GM23338 (cell line): ENCODE data around the gene KCNJ6. TPM values are rescaled to one million over a fixed set of nuclear protein-coding genes. Genes with fewer than 3 reads are reported as not detected.

Experiments used
- ATAC-seq: fragments of 200-7000 bp; cut with Tn5 transposase; 3 replicates; pipeline ENCODE4 v1.9.1; 2020
- DNase-seq: peaks from one replicate; pipeline ENCODE4 v3.0.0-alpha.2; 2015; ENCODE audit warnings: low spot score
- H2AFZ ChIP-seq: fragments of 200-600 bp; sonication (generic); 2 replicates; pipeline ENCODE4 v1.8.0; 2016; ENCODE audit warnings: antibody characterized with exemption, mild to moderate bottlenecking, moderate library complexity
- H3F3A ChIP-seq: fragments of 200-600 bp; sonication (generic); replicated peaks from 2 replicates; pipeline ENCODE4 v1.8.0; 2017; ENCODE audit warnings: antibody characterized with exemption, mixed run types, low read depth
- H3K27ac ChIP-seq: fragments of 200-600 bp; sonication (generic); 2 replicates; pipeline ENCODE4 v1.6.1; 2016; ENCODE audit warnings: low read depth
- H3K27me3 ChIP-seq: fragments of 200-600 bp; sonication (generic); 2 replicates; pipeline ENCODE4 v1.8.0; 2016; ENCODE audit warnings: mild to moderate bottlenecking, mixed run types, moderate library complexity; ENCODE audit not compliant: insufficient read depth
- H3K36me3 ChIP-seq: fragments of 200-600 bp; sonication (generic); 2 replicates; pipeline ENCODE4 v1.8.0; 2016; ENCODE audit warnings: mild to moderate bottlenecking; ENCODE audit not compliant: insufficient read depth
- H3K4me1 ChIP-seq: fragments of 200-600 bp; sonication (generic); 2 replicates; pipeline ENCODE4 v1.8.0; 2016; ENCODE audit warnings: mild to moderate bottlenecking, moderate library complexity; ENCODE audit not compliant: insufficient read depth
- H3K4me2 ChIP-seq: fragments of 200-600 bp; sonication (generic); 2 replicates; pipeline ENCODE4 v1.7.1; 2017; ENCODE audit warnings: mixed run types
- H3K4me3 ChIP-seq: fragments of 200-600 bp; sonication (generic); 2 replicates; pipeline ENCODE4 v1.6.1; 2016; ENCODE audit warnings: mixed run types
- H3K79me2 ChIP-seq: fragments of 200-600 bp; sonication (generic); replicated peaks from 2 replicates; pipeline ENCODE4 v1.8.0; 2017; ENCODE audit warnings: mild to moderate bottlenecking; ENCODE audit not compliant: insufficient read depth
- H3K9me2 ChIP-seq: fragments of 200-600 bp; sonication (generic); 2 replicates; pipeline ENCODE4 v1.8.0; 2017; ENCODE audit not compliant: insufficient read depth
- H4K20me1 ChIP-seq: fragments of 200-600 bp; sonication (generic); replicated peaks from 2 replicates; pipeline ENCODE4 v1.8.0; 2017; ENCODE audit warnings: mild to moderate bottlenecking; ENCODE audit not compliant: insufficient read depth
- H3K27ac Mint-ChIP-seq: 2 replicates; pipeline ENCODE4 v1.8.0; 2020; ENCODE audit warnings: inconsistent platforms, mild to moderate bottlenecking, moderate library complexity, mixed read lengths
- H3K27me3 Mint-ChIP-seq: 3 replicates; pipeline ENCODE4 v1.8.0; 2022; ENCODE audit warnings: low read depth, mild to moderate bottlenecking, moderate library complexity, mixed read lengths, inconsistent platforms; ENCODE audit not compliant: insufficient read depth, poor library complexity
- H3K36me3 Mint-ChIP-seq: 3 replicates; pipeline ENCODE4 v1.8.0; 2021; ENCODE audit warnings: low read depth, mild to moderate bottlenecking, inconsistent platforms, moderate library complexity, mixed read lengths
- H3K4me1 Mint-ChIP-seq: 3 replicates; pipeline ENCODE4 v1.8.0; 2020; ENCODE audit warnings: mild to moderate bottlenecking, inconsistent platforms, mixed read lengths
- H3K4me3 Mint-ChIP-seq: 3 replicates; pipeline ENCODE4 v1.8.0; 2021; ENCODE audit warnings: moderate library complexity, mild to moderate bottlenecking, inconsistent platforms, mixed read lengths
- H3K9me3 Mint-ChIP-seq: 3 replicates; pipeline ENCODE4 v1.8.0; 2020; ENCODE audit warnings: moderate library complexity, mild to moderate bottlenecking, inconsistent platforms, mixed read lengths
- CREB1 ChIP-seq: fragments of 250-450 bp; sonication (Bioruptor Pico); IDR thresholded peaks from 2 replicates; pipeline ENCODE4 v1.5.0; 2020; ENCODE audit warnings: low read depth, mild to moderate bottlenecking, moderate library complexity
- EZH2phosphoT487 ChIP-seq: fragments of 200-600 bp; sonication (generic); IDR thresholded peaks from one replicate; pipeline ENCODE4 v1.8.1; 2018; ENCODE audit warnings: antibody characterized with exemption; ENCODE audit not compliant: unreplicated experiment
- NANOG ChIP-seq: IDR thresholded peaks from 2 replicates; pipeline ENCODE4 v1.6.1; 2016; ENCODE audit warnings: antibody characterized with exemption, borderline replicate concordance
- POLR2AphosphoS5 ChIP-seq: IDR thresholded peaks from 2 replicates; pipeline ENCODE4 v1.6.1; 2016; ENCODE audit warnings: antibody characterized with exemption, low read depth
- ZNF114 ChIP-seq: fragments of 250-450 bp; sonication (Bioruptor Pico); IDR thresholded peaks from 2 replicates; pipeline ENCODE4 v1.5.0; 2020; ENCODE audit warnings: mild to moderate bottlenecking, moderate library complexity
- polyA plus RNA-seq: library from polyadenylated mRNA; unstranded; fragments of >200 nt; fragmentation: Nextera tagmentation; extraction: Ambion mirVana; gene quantifications from 2 replicates; pipeline ENCODE4 v1.2.1, GENCODE V29; 2016
- total RNA-seq: library from RNA; depleted of rRNA; stranded (reverse); fragments of >200 nt; shearing (Covaris generic); gene quantifications from 2 replicates; pipeline ENCODE4 v1.2.3, GENCODE V29; 2014
- TF ChIP-seq, protein P1 (sequence below): IDR thresholded peaks from one replicate; pipeline ENCODE4 v1.6.1; 2018; ENCODE audit warnings: antibody characterized with exemption; ENCODE audit not compliant: unreplicated experiment
- TF ChIP-seq, protein P2 (sequence below): fragments of 250-450 bp; sonication (Bioruptor Pico); IDR thresholded peaks from 2 replicates; pipeline ENCODE4 v1.5.0; 2020; ENCODE audit warnings: mild to moderate bottlenecking, moderate library complexity
- TF ChIP-seq, protein P3 (sequence below): IDR thresholded peaks from 2 replicates; pipeline ENCODE4 v1.6.1; 2016; ENCODE audit warnings: antibody characterized with exemption
- TF ChIP-seq, protein P4 (sequence below), 2 experiments: fragments of 200-600 bp in 1 of 2; sonication (generic) in 1 of 2; conservative IDR thresholded peaks; 2 replicates each; pipeline versions ENCODE4 v1.5.1 to v1.6.1; 2016 to 2017; ENCODE audit warnings: antibody characterized with exemption in 2 of 2, low read depth in 2 of 2, mild to moderate bottlenecking in 2 of 2, moderate library complexity in 1 of 2

The KCNJ6 gene
- total and polyA plus RNA-seq, 2 experiments from 2014 or later = 0.48 to 0.52 TPM

GRCh38 chr21:37956772-37957171 is 40.5 kb upstream of the KCNJ6 start:
- H3K9me3 Mint-ChIP-seq = no peaks in the 10 kb centered on the region
- H3K27me3 ChIP-seq = no peaks in the 10 kb centered on the region
- no peaks in the 10 kb centered on the region for H3F3A ChIP-seq
- TF ChIP-seq CREB1 (CRISPR knock-in tag) (no peak), EZH2phosphoT487 (no peak), ZNF114 (no peak), NANOG (no peak), POLR2AphosphoS5 (no peak)
- TF ChIP-seq, protein P1, sequence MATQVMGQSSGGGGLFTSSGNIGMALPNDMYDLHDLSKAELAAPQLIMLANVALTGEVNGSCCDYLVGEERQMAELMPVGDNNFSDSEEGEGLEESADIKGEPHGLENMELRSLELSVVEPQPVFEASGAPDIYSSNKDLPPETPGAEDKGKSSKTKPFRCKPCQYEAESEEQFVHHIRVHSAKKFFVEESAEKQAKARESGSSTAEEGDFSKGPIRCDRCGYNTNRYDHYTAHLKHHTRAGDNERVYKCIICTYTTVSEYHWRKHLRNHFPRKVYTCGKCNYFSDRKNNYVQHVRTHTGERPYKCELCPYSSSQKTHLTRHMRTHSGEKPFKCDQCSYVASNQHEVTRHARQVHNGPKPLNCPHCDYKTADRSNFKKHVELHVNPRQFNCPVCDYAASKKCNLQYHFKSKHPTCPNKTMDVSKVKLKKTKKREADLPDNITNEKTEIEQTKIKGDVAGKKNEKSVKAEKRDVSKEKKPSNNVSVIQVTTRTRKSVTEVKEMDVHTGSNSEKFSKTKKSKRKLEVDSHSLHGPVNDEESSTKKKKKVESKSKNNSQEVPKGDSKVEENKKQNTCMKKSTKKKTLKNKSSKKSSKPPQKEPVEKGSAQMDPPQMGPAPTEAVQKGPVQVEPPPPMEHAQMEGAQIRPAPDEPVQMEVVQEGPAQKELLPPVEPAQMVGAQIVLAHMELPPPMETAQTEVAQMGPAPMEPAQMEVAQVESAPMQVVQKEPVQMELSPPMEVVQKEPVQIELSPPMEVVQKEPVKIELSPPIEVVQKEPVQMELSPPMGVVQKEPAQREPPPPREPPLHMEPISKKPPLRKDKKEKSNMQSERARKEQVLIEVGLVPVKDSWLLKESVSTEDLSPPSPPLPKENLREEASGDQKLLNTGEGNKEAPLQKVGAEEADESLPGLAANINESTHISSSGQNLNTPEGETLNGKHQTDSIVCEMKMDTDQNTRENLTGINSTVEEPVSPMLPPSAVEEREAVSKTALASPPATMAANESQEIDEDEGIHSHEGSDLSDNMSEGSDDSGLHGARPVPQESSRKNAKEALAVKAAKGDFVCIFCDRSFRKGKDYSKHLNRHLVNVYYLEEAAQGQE = no peak
- TF ChIP-seq, protein P2, sequence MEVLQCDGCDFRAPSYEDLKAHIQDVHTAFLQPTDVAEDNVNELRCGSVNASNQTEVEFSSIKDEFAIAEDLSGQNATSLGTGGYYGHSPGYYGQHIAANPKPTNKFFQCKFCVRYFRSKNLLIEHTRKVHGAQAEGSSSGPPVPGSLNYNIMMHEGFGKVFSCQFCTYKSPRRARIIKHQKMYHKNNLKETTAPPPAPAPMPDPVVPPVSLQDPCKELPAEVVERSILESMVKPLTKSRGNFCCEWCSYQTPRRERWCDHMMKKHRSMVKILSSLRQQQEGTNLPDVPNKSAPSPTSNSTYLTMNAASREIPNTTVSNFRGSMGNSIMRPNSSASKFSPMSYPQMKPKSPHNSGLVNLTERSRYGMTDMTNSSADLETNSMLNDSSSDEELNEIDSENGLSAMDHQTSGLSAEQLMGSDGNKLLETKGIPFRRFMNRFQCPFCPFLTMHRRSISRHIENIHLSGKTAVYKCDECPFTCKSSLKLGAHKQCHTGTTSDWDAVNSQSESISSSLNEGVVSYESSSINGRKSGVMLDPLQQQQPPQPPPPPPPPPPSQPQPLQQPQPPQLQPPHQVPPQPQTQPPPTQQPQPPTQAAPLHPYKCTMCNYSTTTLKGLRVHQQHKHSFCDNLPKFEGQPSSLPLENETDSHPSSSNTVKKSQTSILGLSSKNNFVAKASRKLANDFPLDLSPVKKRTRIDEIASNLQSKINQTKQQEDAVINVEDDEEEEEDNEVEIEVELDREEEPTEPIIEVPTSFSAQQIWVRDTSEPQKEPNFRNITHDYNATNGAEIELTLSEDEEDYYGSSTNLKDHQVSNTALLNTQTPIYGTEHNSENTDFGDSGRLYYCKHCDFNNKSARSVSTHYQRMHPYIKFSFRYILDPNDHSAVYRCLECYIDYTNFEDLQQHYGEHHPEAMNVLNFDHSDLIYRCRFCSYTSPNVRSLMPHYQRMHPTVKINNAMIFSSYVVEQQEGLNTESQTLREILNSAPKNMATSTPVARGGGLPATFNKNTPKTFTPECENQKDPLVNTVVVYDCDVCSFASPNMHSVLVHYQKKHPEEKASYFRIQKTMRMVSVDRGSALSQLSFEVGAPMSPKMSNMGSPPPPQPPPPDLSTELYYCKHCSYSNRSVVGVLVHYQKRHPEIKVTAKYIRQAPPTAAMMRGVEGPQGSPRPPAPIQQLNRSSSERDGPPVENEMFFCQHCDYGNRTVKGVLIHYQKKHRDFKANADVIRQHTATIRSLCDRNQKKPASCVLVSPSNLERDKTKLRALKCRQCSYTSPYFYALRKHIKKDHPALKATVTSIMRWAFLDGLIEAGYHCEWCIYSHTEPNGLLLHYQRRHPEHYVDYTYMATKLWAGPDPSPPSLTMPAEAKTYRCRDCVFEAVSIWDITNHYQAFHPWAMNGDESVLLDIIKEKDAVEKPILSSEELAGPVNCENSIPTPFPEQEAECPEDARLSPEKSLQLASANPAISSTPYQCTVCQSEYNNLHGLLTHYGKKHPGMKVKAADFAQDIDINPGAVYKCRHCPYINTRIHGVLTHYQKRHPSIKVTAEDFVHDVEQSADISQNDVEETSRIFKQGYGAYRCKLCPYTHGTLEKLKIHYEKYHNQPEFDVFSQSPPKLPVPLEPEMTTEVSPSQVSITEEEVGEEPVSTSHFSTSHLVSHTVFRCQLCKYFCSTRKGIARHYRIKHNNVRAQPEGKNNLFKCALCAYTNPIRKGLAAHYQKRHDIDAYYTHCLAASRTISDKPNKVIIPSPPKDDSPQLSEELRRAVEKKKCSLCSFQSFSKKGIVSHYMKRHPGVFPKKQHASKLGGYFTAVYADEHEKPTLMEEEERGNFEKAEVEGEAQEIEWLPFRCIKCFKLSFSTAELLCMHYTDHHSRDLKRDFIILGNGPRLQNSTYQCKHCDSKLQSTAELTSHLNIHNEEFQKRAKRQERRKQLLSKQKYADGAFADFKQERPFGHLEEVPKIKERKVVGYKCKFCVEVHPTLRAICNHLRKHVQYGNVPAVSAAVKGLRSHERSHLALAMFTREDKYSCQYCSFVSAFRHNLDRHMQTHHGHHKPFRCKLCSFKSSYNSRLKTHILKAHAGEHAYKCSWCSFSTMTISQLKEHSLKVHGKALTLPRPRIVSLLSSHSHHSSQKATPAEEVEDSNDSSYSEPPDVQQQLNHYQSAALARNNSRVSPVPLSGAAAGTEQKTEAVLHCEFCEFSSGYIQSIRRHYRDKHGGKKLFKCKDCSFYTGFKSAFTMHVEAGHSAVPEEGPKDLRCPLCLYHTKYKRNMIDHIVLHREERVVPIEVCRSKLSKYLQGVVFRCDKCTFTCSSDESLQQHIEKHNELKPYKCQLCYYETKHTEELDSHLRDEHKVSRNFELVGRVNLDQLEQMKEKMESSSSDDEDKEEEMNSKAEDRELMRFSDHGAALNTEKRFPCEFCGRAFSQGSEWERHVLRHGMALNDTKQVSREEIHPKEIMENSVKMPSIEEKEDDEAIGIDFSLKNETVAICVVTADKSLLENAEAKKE (CRISPR knock-in tag) = no peak
- TF ChIP-seq, protein P3, sequence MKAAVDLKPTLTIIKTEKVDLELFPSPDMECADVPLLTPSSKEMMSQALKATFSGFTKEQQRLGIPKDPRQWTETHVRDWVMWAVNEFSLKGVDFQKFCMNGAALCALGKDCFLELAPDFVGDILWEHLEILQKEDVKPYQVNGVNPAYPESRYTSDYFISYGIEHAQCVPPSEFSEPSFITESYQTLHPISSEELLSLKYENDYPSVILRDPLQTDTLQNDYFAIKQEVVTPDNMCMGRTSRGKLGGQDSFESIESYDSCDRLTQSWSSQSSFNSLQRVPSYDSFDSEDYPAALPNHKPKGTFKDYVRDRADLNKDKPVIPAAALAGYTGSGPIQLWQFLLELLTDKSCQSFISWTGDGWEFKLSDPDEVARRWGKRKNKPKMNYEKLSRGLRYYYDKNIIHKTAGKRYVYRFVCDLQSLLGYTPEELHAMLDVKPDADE = no peak
- TF ChIP-seq, protein P4, sequence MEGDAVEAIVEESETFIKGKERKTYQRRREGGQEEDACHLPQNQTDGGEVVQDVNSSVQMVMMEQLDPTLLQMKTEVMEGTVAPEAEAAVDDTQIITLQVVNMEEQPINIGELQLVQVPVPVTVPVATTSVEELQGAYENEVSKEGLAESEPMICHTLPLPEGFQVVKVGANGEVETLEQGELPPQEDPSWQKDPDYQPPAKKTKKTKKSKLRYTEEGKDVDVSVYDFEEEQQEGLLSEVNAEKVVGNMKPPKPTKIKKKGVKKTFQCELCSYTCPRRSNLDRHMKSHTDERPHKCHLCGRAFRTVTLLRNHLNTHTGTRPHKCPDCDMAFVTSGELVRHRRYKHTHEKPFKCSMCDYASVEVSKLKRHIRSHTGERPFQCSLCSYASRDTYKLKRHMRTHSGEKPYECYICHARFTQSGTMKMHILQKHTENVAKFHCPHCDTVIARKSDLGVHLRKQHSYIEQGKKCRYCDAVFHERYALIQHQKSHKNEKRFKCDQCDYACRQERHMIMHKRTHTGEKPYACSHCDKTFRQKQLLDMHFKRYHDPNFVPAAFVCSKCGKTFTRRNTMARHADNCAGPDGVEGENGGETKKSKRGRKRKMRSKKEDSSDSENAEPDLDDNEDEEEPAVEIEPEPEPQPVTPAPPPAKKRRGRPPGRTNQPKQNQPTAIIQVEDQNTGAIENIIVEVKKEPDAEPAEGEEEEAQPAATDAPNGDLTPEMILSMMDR (conservative IDR thresholded peaks at IDR 0.05; ENCODE audit: low read depth in 2 of 2) = no peak
- no peaks in the 10 kb centered on the region for H3K27me3 Mint-ChIP-seq
- no peaks in the 10 kb centered on the region for H3K9me2 ChIP-seq
- H3K4me3 ChIP-seq = no peak overlapping the region
- H3K36me3 Mint-ChIP-seq = no peaks in the 10 kb centered on the region
- no peak overlapping the region for H3K4me3 Mint-ChIP-seq
- no peaks in the 10 kb centered on the region for H4K20me1 ChIP-seq
- no peaks in the 10 kb centered on the region for H3K36me3 ChIP-seq
- H3K4me1 ChIP-seq = no peaks in the 10 kb centered on the region
- DNase-seq (no peak), ATAC-seq (no peak)
- no peaks in the 10 kb centered on the region for H3K4me1 Mint-ChIP-seq
- H3K27ac Mint-ChIP-seq = no peak overlapping the region; the same call in 1 of the 2 replicates
- H3K27ac ChIP-seq = no peak overlapping the region
- no peak overlapping the region for H2AFZ ChIP-seq
- no peaks in the 10 kb centered on the region for H3K79me2 ChIP-seq
- no peak overlapping the region for H3K4me2 ChIP-seq
